B cell (primary cell): ENCODE measurements around the gene NUCKS1.

Experiments used
- CTCF ChIP-seq: fragments of 200-600 bp; IDR thresholded peaks from one replicate; pipeline ENCODE4 v1.8.0; 2022; ENCODE audit warnings: antibody characterized with exemption, mild to moderate bottlenecking
- EZH2 ChIP-seq: IDR thresholded peaks from 2 replicates; pipeline ENCODE4 v1.6.1; 2012; ENCODE audit warnings: borderline replicate concordance, low read depth, mild to moderate bottlenecking, moderate library complexity, low read length; ENCODE audit not compliant: insufficient read depth, poor library complexity, severe bottlenecking

DNA sequence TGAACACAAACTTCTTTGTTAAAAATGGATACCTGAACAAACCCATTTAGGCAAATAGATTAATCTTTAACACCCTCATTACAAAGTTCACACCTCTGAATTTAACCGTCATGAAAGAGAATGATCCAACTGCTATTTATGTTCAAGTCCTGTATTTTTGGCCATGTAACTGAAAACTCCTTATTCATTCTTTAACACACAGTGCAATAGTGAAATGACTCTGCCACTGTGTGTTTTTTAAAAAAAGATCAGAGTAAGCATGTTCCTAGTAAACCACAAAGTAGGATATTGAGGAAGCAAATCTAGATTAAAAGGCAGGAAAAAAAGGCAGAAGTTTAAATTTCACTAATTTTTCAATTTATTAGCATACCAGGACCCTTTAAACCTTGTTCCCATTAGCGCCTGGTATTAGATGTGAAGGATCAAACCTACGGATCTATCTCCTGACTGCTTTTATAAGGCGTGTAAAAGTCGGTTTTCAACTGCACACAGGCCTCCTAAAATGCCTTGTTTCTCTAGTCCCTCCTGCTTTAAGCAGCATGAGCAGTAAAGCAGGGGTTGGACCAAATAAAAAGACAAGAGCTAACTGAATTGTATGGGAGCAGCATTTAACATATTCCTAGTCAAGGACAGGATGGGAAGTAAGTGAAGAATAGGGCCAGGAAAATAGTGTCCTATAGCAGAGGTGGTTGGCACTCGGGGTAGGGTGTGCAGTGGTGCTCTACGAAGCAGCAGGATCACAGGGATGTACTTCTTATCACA lies 33.4 kb downstream of the NUCKS1 start:
- no peak for TF ChIP-seq CTCF
- no peak for TF ChIP-seq EZH2
